Measurements from ENCODE around the gene UNC5B.

Gene UNC5B

DNA sequence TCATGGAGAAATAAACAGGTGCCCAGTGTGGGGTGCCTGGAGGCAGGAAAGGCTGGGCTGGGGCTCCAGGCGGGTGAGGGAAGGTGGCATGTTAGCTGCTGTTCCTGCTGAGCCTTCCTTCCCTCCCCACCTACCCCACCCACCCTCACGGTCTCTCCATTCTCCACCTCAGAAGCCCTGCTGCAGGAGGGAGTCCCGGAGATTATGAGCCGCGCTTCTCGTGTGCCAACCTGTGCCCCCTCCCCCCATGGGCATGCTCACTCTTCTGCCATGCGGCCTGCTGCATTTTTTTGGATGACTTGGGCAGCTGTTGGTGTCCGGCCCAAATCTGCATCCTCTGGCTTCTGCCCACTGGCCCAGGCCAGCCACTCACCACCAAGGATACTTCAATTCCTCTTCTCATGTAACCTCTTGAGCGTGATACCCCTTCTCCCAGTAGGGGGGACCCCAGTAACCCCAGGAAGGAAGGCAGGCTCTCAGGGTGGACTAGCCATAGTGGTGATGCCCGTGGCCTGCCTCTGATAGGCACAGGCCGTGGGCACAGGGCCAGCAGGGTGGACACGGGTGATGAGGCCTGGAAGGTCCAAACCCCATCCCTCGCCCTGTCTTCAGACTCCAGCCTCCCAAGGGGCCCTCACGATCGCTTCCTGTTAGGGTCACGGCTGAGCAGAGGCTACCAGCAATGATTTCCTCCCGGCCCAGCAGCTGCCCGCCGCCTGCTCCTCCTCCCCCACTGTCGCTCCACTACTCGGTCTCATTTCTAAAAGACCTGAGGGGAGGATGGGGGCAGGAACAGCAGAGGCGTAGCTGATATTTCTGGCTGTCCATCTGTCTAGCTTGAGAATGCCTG lies 27.8 kb downstream of the UNC5B start:
- DNase-seq, result no peak

DNA sequence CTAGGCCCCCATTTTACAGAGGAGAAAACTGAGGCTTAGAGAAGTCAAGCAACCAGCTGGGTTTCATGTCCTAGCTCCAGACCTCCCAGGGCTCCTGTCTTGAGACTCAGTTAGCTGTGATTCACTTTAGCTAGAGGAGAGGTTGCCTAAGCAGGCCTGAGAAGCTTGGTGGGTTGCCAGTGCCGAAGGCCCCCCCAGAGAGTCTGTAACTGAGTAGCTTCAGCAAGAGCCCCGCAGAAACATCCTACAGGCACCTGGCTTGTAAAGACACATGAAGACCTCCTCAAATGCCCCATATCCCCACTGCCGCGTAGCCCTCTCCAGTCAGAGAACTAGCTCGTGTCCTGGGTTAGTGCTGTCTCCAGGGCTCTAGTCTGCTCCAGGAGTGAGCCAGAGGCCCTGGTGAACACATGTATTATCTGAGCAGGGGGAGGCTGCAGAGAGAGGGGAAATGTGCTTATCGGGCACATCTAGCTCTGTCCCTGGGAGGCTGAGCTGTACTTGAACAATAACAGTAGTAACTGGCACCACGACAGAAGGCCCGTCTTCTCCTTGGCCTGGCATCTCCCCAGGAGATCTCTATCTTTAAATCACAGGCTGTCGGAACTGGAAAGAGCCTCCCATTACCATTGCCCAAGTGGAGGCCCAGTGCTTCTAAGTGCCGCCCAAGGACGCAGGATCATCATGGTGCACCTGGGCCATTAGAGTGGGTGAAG lies 28.9 kb downstream of the UNC5B start:
- no peak for DNase-seq

DNA sequence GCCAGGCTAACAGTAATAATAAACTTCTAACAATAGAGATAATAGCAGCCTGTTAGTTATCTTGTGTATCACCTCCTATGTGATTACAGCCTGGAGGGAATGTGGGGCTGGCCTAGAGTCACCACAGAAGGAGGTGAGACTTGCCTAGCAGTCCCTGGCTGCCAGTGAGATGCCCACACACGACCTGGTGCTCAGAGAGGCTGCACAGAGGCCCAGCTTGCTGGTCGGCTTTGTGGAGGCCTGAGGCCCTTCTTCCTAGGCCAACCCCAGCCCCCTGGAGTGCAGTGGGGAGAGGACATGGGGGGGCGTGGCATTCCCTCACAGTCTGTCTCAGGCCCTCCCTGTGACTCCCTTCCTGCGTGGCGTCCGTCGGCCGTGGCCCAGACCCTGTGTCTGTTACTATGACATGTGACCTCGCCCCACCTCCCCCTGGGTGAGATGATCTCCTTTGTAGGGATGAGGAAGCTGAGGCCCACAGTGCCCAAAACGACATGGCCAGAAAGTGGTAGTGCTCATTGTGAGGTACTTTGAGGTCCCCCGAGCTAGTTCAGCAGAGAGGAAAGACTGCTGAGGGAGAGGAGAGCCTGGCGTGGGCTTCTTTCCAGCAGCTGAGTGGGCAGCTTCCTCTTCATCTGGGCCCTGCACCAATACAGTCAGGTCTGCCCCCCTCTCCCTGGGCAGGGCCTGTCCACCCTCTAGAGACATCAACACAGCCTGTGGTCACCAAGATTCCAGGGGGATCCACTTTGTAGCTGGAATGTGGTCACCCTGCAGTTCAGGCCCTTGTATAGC lies 29.7 kb downstream of the UNC5B start:
- DNase-seq, result no peak

- no peak for DNase-seq
Measured at GRCh38 chr10:71242622-71243009, 30.2 kb downstream of the UNC5B start.

GRCh38 chr10:71243756-71244395 lies 31.5 kb downstream of the UNC5B start:
- no peak for DNase-seq

DNA sequence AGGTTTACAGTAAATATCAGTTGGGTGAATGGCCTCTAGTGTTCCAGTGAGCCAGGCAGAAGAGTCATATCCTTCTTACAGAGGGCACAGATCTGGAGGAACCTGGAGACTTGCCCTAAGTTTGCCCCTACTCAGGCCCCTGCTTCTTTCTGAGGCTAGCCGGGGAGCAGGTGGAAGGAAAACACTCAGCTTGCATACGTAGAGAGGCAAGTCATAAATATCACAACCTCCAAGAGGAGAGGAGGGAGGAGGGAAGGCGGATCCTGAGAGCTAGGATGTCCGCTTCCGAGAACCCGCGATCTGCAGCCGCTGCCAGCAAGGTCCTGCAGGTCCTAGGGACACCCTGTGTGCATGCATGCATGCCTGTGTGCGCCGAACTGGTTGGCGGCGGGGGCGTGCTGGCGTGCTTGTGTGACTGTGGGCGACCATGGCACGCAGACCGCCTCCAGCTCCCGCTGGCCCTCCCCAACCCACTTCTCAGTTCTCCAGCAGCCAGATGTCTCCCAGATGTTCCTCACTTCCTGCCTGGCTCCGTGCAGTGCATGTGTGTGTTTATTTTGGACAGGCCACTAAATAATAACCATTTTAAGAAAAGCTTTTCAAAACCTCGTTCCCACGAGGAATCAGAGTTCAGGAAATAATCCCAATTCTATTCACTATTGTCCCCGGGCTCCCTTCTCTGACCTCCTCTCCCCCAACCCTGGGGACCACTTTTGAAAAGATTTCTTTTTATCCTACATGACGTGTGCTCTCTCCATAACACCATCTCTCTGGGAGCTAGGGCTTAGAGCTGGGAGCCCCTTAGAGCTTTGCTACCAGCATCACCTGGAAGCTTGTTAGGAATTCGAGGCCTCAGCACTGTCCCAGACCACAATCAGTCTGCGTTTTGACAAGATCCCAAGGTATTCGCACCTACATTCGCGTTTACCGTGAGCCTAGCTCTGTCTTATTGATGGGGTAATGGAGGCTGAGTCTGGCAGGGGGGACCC lies 32.4 kb downstream of the UNC5B start:
- no peak for DNase-seq

DNA sequence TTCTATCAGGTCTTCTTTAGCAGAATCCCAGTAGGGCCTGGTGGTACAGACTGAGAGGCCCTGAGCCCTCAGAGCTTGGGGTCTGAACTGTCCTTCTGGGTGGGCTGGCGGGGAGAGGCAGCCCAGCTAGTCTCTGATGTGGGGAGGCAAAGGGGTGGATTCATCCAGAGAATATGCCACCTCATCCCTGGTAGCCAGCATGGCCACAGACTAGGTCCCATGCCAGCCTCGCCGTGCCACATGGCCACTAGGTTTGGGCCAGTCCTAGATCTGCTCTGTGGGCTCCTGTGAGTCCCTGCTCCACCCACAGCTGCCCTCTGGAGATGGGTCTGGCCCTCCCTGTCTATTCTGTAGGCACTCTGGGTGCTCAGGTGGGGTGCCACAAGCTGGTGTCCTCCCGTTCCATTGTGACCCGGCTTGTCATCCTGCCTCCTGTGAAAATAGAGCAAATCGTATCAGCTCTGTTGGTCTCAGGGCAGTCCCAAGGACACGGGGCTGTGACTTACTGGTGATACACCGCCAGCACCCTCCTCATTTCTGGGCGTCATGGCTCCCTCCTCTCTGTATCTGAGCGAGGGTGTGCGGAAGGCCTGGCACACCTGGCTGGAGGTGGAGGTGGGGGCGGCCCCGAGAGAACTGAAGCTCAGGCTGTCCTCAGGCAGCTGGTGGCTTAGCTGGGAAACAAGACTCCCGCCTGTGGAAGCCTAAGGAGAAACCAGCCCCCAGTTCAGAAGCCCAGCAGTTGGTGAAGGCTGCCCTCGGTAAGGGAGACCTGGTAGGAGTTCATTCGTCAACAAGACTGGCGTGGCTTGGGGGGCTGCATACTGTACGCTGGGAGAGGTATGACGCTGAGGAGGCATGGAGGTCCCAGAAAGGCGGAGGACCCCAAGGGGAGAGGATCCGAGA lies 33.3 kb downstream of the UNC5B start:
- no peak for DNase-seq

- DNase-seq, result no peak
Measured at GRCh38 chr10:71246591-71247413, 34.4 kb downstream of the UNC5B start.

DNA sequence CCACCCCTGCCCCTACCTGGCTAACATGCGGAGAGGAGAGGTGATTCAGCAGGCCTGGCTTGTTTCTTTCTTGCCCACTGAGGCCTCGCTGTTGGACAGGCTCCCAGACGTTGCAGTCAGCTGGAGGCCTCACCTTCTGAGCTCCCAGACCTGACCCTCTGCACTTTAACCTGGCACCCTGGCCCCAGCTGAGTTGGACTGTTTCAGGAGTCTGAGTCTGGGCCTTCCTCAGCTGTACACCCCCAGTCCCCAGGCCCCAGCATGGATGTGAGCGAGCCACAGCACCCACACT lies 35.0 kb downstream of the UNC5B start:
- DNase-seq, result no peak

GRCh38 chr10:71247804-71248203 lies 35.4 kb downstream of the UNC5B start:
- DNase-seq, result no peak

DNA sequence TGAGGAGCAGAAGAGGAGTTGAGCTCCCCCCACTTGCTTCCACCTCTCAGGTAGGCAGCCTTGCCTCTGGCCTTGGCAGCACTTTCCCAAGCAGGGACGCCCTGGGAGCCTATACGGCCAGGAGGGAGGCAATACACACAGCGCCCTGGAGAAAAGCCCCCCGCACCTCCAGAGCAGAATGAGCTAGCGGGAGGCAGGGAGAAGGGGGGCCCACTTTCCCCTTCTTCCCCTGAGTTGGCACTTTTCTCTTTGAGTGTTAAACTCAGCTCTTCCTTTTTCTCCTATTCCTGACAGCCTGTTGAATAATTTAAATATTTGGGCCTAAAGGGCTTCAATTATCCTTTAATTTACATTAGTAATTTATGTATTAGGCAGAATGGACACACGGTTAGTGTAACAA lies 35.8 kb downstream of the UNC5B start:
- DNase-seq, result no peak

DNA sequence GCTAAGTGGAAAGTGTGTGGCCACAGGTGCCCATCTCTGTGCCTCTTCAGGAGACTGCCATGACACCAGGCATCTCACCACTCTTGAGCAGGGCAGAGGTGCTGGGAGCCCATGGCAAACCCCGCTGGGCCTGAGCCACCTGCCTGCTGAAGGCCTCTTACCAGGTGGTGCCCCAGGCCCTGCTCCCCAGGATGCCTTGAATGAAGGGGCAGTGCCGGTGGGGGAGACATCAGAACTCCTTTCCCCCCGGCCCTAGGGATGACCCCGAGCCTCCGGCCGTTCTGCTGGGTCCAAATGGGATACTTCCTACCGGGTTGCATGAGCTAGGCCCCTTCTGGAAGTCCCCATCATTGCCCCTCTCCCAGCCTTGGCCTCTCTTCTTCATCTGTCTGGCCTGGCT lies 37.6 kb downstream of the UNC5B start:
- no peak for DNase-seq

GRCh38 chr10:71250405-71250804 lies 38.0 kb downstream of the UNC5B start:
- no peak for DNase-seq

GRCh38 chr10:71250842-71251241 lies 38.5 kb downstream of the UNC5B start:
- DNase-seq, result no peak

- no peak for DNase-seq
Measured at GRCh38 chr10:71251319-71251718, 38.9 kb downstream of the UNC5B start.

DNA sequence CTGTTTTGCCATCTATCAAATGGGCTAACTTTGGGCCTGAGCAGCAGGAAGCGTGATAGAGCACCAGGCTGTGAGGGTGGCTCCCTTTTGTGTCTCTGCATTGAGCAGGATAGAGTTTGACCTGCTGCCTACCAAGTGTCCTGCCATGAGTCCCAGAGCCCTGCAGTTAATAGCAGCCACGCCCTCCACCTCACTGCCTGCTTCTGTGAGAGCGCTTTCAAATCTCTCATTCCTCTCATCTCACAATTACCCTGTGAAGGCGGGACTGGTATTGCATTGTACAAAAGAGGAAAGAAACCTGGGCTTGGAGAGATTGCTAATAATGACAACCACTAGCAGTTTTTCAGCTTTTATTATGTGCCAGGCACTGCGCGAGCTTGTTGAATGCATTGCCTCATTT lies 39.9 kb downstream of the UNC5B start:
- DNase-seq, result no peak

- no peak for DNase-seq
Measured at GRCh38 chr10:71253981-71254818, 41.8 kb downstream of the UNC5B start.

DNA sequence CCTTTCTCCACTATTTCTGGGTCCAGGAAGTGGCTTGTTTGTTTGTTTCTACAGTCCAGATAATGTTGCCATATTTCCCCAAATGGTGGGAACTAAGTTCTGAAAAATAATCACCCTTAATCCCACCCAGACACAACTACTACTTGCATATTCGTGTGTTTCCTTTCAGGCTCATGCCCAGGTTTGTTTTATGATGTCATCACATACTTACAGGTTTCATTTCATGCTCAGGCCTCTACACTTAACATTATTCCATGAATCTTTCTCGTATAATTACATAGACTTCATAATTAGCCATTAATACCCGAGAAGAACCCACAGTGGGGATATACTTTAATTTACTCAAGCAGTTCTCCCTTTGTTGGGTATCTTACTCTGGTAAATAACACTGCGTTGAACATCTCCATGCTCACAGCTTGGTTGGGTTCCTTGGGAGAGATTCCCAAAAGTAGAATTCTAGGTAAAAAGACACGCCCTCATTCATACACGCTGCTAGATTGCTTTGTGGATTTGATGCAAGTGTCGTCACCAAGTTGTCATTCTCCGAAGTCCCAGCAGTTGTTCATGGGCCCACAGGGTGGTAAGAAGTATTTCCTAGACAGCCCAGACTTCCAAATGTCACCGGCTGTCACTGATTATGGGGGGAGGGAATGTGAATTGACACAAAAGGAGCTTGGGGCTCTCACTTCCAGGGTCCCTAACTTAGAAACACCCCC lies 42.6 kb downstream of the UNC5B start:
- DNase-seq, result no peak

- DNase-seq, result no peak
Measured at GRCh38 chr10:71255550-71255807, 43.1 kb downstream of the UNC5B start.
